NB4 (cell line): ENCODE results near the gene EIF4A2.

Source experiments
- DNase-seq: peaks from one replicate; pipeline ENCODE4 v3.0.0; 2010; ENCODE audit warnings: low read depth
- H3K4me3 ChIP-seq: one replicate; pipeline ENCODE4 v1.5.1; 2011; ENCODE audit warnings: mild to moderate bottlenecking, low read depth, low read length, moderate library complexity
- MAX ChIP-seq: IDR thresholded peaks from 2 replicates; pipeline ENCODE4 v1.6.1; 2011; ENCODE audit warnings: low read depth, low read length
- MYC ChIP-seq: IDR thresholded peaks from 2 replicates; pipeline ENCODE4 v1.6.1; 2011; ENCODE audit warnings: low read depth, low read length
- POLR2A ChIP-seq: IDR thresholded peaks from 2 replicates; pipeline ENCODE4 v1.6.1; 2011; ENCODE audit warnings: mild to moderate bottlenecking; ENCODE audit not compliant: insufficient read length; ENCODE audit errors: extremely low read depth
- TF ChIP-seq, protein P1 (sequence below): IDR thresholded peaks from one replicate; pipeline ENCODE4 v1.5.1; 2012; ENCODE audit warnings: low read depth, low read length

The EIF4A2 gene

DNA sequence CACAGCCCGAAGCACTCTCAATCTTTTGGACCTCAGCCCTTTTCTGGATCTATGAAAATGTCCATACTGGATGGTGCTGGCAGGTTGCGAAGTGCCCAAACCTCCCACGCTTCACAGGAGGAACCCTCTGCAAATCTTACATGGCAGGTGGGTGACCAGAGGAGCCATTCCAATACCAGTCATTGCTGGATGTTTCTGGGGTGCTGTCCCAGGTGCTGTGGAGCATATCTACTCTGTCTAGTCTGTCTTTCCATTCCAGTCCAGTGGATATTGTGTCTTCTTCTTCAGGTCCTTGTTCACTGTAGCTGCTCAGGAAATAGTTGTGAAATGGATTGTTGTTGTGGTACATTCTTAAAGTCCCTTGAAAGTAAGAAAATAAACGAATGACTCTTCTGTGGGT, 48.4 kb downstream of the EIF4A2 start:
- no peak for DNase-seq
- H3K4me3 ChIP-seq, result no peak overlapping the region
- no peak for TF ChIP-seq MYC
- TF ChIP-seq, protein P1, sequence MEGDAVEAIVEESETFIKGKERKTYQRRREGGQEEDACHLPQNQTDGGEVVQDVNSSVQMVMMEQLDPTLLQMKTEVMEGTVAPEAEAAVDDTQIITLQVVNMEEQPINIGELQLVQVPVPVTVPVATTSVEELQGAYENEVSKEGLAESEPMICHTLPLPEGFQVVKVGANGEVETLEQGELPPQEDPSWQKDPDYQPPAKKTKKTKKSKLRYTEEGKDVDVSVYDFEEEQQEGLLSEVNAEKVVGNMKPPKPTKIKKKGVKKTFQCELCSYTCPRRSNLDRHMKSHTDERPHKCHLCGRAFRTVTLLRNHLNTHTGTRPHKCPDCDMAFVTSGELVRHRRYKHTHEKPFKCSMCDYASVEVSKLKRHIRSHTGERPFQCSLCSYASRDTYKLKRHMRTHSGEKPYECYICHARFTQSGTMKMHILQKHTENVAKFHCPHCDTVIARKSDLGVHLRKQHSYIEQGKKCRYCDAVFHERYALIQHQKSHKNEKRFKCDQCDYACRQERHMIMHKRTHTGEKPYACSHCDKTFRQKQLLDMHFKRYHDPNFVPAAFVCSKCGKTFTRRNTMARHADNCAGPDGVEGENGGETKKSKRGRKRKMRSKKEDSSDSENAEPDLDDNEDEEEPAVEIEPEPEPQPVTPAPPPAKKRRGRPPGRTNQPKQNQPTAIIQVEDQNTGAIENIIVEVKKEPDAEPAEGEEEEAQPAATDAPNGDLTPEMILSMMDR, result no peak
- no peak for TF ChIP-seq POLR2A
- no peak for TF ChIP-seq MAX

GRCh38 chr3:186832276-186832675, 48.9 kb downstream of the EIF4A2 start:
- no peak overlapping the region for H3K4me3 ChIP-seq
- no peak for DNase-seq
- TF ChIP-seq MAX (no peak), MYC (no peak), POLR2A (no peak)
- TF ChIP-seq, protein P1, result no peak
